Skeletal muscle tissue (tissue), 4 donors: ENCODE results near the gene TRIM40. TPM values are rescaled to one million over a fixed set of nuclear protein-coding genes. Genes with fewer than 3 reads are reported as not detected.

ENCODE experiments used
- H3K27ac ChIP-seq: one replicate; pipeline ENCODE4 v1.7.0; 2013; ENCODE audit warnings: mild to moderate bottlenecking, low read depth, low read length, inconsistent platforms
- H3K27me3 ChIP-seq, 3 donors: one replicate each; pipeline ENCODE4 v1.7.0; 2013; ENCODE audit warnings: low read length in 3 of 3; ENCODE audit not compliant: control insufficient read depth in 3 of 3, insufficient read depth in 3 of 3
- H3K36me3 ChIP-seq, 3 donors: one replicate each; pipeline ENCODE4 v1.7.0; 2013; ENCODE audit warnings: low read length in 3 of 3; ENCODE audit not compliant: control insufficient read depth in 3 of 3, insufficient read depth in 3 of 3
- H3K4me1 ChIP-seq, 3 donors: one replicate each; pipeline ENCODE4 v1.7.0; 2013; ENCODE audit warnings: low read length in 3 of 3, mild to moderate bottlenecking in 3 of 3; ENCODE audit not compliant: control insufficient read depth in 3 of 3, insufficient read depth in 3 of 3
- H3K4me3 ChIP-seq, 3 donors: one replicate each; pipeline ENCODE4 v1.7.0; 2013; ENCODE audit warnings: low read length in 3 of 3
- H3K9ac ChIP-seq, 3 donors: one replicate each; pipeline ENCODE4 v1.7.0; 2013; ENCODE audit warnings: low read length in 3 of 3, mild to moderate bottlenecking in 3 of 3, moderate library complexity in 2 of 3, low read depth in 1 of 3
- H3K9me3 ChIP-seq, 3 donors: one replicate each; pipeline ENCODE4 v1.7.0; 2013; ENCODE audit warnings: low read length in 3 of 3; ENCODE audit not compliant: control insufficient read depth in 3 of 3
- total RNA-seq: library from RNA; depleted of rRNA; stranded (reverse); fragments of >200 nt; gene quantifications from one replicate; pipeline ENCODE4 v1.2.3, GENCODE V29; 2014
- donor health status: Osteomylitis.

TRIM40 gene
- total RNA-seq, 1 donor from 2014 or later, result not detected

DNA sequence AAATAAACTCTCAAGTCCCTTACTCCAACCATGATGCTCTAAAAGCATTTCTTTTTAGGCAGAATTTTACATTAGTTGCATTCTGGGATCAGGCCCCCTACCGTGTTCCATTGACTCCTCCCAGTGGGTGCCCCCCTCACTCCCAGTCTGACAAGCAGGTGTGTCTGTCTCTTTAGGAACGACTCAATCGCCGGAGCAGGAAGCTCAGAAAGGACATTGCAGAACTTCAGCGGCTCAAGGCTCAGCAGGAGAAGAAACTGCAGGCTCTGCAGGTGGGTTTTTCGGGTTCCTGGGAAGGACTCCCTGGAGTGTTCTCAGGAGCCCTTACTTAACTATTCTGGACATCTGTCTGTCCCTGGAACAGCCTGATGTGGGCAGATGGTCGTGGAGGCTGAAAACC, 9.9 kb downstream of the TRIM40 start:
- H3K9me3 ChIP-seq, result no peaks in the 10 kb centered on the region
- no peak overlapping the region for H3K27ac ChIP-seq
- no peak overlapping the region for H3K4me3 ChIP-seq
- peaks cover 13 to 28% (median 27%) of the 10 kb centered on the region in 3 donors for H3K27me3 ChIP-seq
- H3K9ac ChIP-seq, result no peak overlapping the region
- no peaks in the 10 kb centered on the region for H3K36me3 ChIP-seq
- no peaks in the 10 kb centered on the region for H3K4me1 ChIP-seq

DNA sequence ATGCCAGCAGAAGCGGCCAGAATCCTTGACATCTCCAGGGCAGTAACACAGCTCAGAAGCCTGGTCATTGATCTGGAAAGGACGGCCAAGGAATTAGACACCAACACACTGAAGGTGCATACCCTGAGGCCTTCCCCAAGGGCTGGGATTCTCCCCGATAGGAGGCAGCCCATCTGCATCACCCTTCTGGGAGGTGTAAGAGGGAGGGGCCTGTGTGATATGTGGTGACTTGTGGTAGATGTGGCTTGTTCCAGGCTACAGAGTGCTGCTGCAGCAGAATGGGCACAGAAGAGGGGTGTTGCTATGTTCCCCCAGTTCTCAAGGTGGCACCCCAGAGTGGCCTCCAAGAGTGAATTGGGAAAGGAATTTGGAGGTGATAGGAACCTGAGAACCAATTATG, 11.2 kb downstream of the TRIM40 start:
- Histone ChIP-seq H3K4me1 (no peaks in the 10 kb centered on the region), H3K9ac (no peak overlapping the region), H3K27ac (no peak overlapping the region), H3K27me3 (peaks cover 13 to 28% (median 27%) of the 10 kb centered on the region in 3 donors), H3K36me3 (no peaks in the 10 kb centered on the region), H3K9me3 (no peaks in the 10 kb centered on the region), H3K4me3 (no peak overlapping the region)

DNA sequence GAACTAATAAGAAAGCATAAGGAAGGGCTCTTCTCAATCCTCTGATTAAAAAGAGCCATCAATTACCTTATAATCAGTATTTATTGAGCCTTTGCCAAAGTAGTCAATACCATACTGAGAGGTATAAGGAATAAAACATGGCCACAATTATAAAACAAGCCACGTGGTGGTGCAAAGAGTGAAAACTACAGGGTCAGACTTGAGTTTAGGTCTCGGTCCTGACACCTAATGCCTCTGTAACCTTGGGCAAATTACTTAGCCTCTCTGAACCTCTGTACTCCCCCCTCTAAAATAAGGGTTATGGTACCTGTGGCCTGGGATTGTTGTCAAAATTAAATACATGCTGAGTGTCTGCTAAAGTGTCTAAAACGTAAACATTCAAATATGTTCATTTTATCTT, 13.3 kb downstream of the TRIM40 start:
- no peaks in the 10 kb centered on the region for H3K4me1 ChIP-seq
- no peaks in the 10 kb centered on the region for H3K9me3 ChIP-seq
- H3K9ac ChIP-seq, result no peak overlapping the region
- H3K27ac ChIP-seq, result no peak overlapping the region
- H3K36me3 ChIP-seq, result no peaks in the 10 kb centered on the region
- peaks cover 7 to 29% (median 28%) of the 10 kb centered on the region in 3 donors for H3K27me3 ChIP-seq
- H3K4me3 ChIP-seq, result no peak overlapping the region

DNA sequence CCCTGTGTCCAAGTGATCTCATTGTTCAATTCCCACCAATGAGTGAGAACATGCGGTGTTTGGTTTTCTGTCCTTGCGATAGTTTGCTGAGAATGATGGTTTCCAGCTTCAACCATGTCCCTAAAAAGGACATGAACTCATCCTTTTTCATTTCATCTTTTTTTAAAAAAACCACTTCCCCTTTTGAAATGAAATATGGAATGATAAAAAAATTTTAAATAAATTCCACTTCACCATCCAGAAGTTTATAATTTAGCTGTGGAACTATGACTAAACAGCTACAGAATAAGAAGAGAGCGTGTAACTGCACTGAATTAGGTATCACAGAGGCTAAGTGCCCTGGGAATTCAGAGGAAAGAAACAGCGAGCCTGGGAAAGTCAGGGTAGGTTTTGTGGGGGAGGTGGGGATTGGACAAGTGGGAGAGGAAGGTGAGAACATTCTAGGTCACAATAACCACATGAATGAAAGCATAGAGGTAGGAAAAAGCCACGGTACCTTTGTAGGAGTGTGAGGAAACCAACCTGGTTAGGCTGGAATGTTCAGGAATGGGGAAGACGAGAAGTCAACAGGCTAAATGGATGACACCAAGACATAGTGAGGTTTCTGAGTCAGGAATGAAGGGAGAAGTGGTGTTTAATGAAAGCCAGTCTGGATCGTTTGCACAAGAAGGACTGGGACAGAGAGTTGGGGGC, 14.1 kb downstream of the TRIM40 start:
- Histone ChIP-seq H3K27me3 (peaks cover 5 to 32% (median 25%) of the 10 kb centered on the region in 3 donors), H3K36me3 (no peaks in the 10 kb centered on the region), H3K4me1 (peaks cover 0 to 3% (median 0%) of the 10 kb centered on the region in 3 donors), H3K27ac (no peak overlapping the region), H3K9me3 (no peaks in the 10 kb centered on the region), H3K9ac (no peak overlapping the region), H3K4me3 (no peak overlapping the region)

DNA sequence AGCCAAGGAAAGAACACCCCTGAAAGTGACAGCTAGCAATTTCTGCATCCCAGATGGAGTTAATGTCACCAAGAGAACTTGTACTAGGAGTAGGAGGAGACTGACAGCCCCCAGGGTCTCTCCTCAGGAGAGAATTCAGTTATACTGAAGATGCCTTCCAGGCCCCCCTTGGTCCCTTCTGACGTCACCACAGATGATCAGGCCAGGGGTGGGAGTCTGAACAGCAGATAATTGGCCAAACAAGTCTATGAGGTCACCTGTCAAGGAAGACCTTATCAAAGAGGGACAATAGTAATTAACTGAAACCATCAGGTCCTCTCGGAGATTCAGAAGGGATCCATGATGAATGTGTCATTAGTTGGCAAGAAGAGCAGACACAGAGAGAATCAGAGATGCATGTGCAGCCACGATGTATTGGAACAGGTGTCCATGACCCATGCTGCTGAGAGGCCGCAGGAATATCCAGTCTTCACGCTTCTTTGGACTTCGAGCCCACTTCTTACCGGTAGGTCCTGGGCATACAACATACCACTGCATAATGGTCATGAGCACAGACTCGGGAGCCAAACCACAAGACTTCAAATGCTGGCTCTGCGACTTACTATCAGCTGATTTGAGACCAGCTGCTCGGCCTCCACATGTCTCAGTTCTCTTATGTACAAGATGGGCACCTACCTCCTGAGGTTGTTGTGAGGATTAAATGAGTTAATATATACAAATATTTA, 14.9 kb downstream of the TRIM40 start:
- Histone ChIP-seq H3K9ac (no peak overlapping the region), H3K4me1 (peaks cover 0 to 3% (median 0%) of the 10 kb centered on the region in 3 donors), H3K4me3 (no peak overlapping the region), H3K27me3 (peaks cover 5 to 31% (median 20%) of the 10 kb centered on the region in 3 donors), H3K27ac (no peak overlapping the region), H3K36me3 (no peaks in the 10 kb centered on the region), H3K9me3 (no peaks in the 10 kb centered on the region)

DNA sequence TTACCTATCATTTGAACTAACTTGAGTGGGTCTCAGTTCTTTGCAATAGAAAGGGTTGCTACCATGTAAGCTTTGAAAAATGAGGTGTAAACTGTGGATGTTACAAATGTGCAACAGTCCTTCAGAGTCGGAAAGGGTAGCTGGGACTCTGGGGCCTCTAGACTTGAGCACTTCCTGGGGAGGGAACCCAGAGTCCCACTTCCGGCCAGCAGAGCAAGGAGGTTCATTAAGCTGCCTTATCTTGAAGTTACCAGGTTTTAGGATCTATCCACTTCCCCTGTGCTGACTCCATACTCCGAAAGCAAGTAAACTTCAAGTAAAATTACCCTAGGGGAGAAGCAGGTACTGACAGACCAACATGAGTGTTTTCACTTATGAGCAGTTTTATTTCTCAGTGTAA, 15.6 kb downstream of the TRIM40 start:
- Histone ChIP-seq H3K4me3 (no peak overlapping the region), H3K9me3 (no peaks in the 10 kb centered on the region), H3K9ac (no peak overlapping the region), H3K27ac (no peak overlapping the region), H3K27me3 (peaks cover 5 to 31% (median 20%) of the 10 kb centered on the region in 3 donors), H3K4me1 (peaks cover 0 to 3% (median 0%) of the 10 kb centered on the region in 3 donors), H3K36me3 (no peaks in the 10 kb centered on the region)

DNA sequence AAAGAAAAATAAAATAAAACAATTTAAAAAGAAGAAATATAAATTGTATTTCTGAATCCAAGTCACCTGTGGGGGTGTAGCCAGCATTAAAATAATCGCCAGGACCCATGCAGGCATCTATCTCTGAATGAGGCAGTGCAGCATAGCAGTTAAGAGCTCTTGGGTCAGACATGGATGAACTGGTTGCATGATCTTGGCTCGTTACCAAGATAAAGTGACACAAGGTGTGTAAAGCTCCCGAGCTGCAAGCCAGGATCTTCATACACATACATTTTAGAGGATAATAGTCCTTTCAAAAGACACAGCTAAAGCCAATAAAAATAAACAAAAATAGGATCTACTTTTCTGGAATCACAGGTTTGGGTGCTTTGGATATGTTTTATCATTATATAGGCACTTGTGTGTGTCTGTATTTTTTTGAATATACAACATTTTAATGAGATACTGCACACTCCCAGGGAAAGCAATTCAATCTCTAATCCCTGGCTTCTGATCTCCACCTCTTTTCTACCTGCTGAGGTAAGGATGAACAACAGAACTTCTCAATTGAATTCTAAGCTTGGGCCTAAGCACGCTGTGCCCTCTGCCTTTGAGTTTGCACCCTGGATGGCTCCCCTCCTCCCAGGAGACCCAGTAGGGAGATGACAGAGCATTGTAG, 16.2 kb downstream of the TRIM40 start:
- no peak overlapping the region for H3K27ac ChIP-seq
- H3K9ac ChIP-seq, result no peak overlapping the region
- peaks cover 5 to 32% (median 14%) of the 10 kb centered on the region in 3 donors for H3K27me3 ChIP-seq
- H3K9me3 ChIP-seq, result no peaks in the 10 kb centered on the region
- H3K4me3 ChIP-seq, result no peak overlapping the region
- peaks cover 0 to 3% (median 0%) of the 10 kb centered on the region in 3 donors for H3K4me1 ChIP-seq
- no peaks in the 10 kb centered on the region for H3K36me3 ChIP-seq

DNA sequence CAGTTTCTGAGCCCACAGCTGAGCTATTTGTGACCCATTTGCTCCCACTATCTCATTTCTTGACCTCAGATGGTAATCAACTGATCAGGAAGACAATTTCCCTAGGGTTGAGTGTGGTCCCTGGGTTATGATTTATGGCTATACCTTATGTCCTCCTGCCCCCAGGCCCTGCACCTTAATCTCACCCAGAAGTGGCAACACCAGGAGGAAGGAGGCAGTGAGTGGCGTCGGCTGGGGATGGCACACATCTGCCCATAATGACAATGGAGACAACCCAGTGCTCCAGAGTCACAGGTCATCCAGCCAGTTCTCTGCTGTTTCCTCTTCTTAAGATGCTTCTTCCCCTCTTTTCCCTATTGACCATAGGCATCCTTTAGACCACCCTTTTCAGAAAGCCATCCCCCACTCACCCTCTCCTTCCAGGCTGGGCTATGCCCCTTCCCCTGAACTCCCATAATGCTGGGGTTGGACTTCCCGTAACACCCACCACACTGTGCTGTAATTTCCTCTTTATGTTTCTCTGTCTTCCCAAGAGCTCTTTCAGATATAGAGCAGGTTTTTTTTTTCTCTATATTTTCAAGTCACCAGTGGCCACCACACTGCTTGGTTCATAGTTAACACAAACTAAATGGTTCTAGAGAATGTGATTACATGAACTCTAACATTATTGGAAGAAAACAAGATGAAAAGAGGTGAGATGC, 17.1 kb downstream of the TRIM40 start:
- H3K9ac ChIP-seq, result no peak overlapping the region
- H3K9me3 ChIP-seq, result no peaks in the 10 kb centered on the region
- H3K27me3 ChIP-seq, result peaks cover 2 to 25% (median 12%) of the 10 kb centered on the region in 3 donors
- H3K4me3 ChIP-seq, result no peak overlapping the region
- no peak overlapping the region for H3K27ac ChIP-seq
- peaks cover 0 to 3% (median 0%) of the 10 kb centered on the region in 3 donors for H3K4me1 ChIP-seq
- H3K36me3 ChIP-seq, result no peaks in the 10 kb centered on the region

DNA sequence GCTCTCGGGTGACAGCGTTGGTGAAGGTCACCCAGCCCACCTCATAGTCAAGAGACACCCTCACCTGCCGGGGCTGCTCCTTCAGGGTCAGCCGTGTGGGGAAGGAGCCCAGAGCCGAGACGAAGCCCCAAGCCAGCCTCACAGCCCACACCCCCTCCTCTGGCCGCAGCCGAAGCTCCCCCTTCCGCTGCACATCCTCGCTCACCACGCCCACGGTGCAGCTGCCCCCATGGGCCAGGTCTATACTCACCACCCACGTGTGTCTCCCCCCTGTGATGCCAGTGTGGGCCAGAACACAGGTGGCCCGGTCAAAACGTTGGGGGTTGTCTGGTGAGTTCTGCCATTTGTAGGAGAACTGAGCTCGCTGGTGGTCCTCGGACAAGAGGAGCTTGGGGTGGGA, 18.1 kb downstream of the TRIM40 start:
- H3K4me3 ChIP-seq, result no peak overlapping the region
- H3K27me3 ChIP-seq, result peaks cover 8 to 22% (median 12%) of the 10 kb centered on the region in 3 donors
- no peaks in the 10 kb centered on the region for H3K9me3 ChIP-seq
- no peaks in the 10 kb centered on the region for H3K36me3 ChIP-seq
- no peak overlapping the region for H3K27ac ChIP-seq
- no peak overlapping the region for H3K9ac ChIP-seq
- peaks cover 0 to 3% (median 0%) of the 10 kb centered on the region in 3 donors for H3K4me1 ChIP-seq
